ENCODE data around the gene RERE.

RERE gene

GRCh38 chr1:8324176-8324810 lies 493.1 kb downstream of the RERE start:
- Histone ChIP-seq H3K27me3 (ENCODE audit: control insufficient read depth, insufficient read depth, low read length) (no peaks in the 10 kb centered on the region), H3K9ac (ENCODE audit: low read length) (no peak overlapping the region), H3K27ac (ENCODE audit: low read depth, low read length) (no peak overlapping the region), H3K4me3 (ENCODE audit: low read length) (no peak overlapping the region), H3K4me1 (ENCODE audit: control insufficient read depth, insufficient read depth, low read length) (no peaks in the 10 kb centered on the region), H3K36me3 (ENCODE audit: control insufficient read depth, insufficient read depth, low read length) (no peaks in the 10 kb centered on the region)

GRCh38 chr1:8323706-8324105 lies 493.7 kb downstream of the RERE start:
- no peaks in the 10 kb centered on the region for H3K4me1 ChIP-seq (ENCODE audit: control insufficient read depth, insufficient read depth, low read length)
- H3K27ac ChIP-seq (ENCODE audit: low read depth, low read length), result no peak overlapping the region
- no peak overlapping the region for H3K9ac ChIP-seq (ENCODE audit: low read length)
- no peaks in the 10 kb centered on the region for H3K36me3 ChIP-seq (ENCODE audit: control insufficient read depth, insufficient read depth, low read length)
- no peaks in the 10 kb centered on the region for H3K27me3 ChIP-seq (ENCODE audit: control insufficient read depth, insufficient read depth, low read length)
- H3K4me3 ChIP-seq (ENCODE audit: low read length), result no peak overlapping the region

- peaks cover 2% of the 10 kb centered on the region for H3K27me3 ChIP-seq (ENCODE audit: control insufficient read depth, insufficient read depth, low read length)
- H3K4me3 ChIP-seq (ENCODE audit: low read length), result no peak overlapping the region
- peaks cover 3% of the 10 kb centered on the region for H3K4me1 ChIP-seq (ENCODE audit: control insufficient read depth, insufficient read depth, low read length)
Observed at GRCh38 chr1:8321612-8322011, 495.8 kb downstream of the RERE start.

GRCh38 chr1:8318436-8318835 lies 499.0 kb downstream of the RERE start:
- no peaks in the 10 kb centered on the region for H3K36me3 ChIP-seq (ENCODE audit: control insufficient read depth, insufficient read depth, low read length)
- peaks cover 8% of the 10 kb centered on the region for H3K4me1 ChIP-seq (ENCODE audit: control insufficient read depth, insufficient read depth, low read length)
- peak overlapping the region; percentile 71 for H3K4me3 ChIP-seq (ENCODE audit: low read length)
- peaks cover 2% of the 10 kb centered on the region for H3K27me3 ChIP-seq (ENCODE audit: control insufficient read depth, insufficient read depth, low read length)
- H3K27ac ChIP-seq (ENCODE audit: low read depth, low read length), result no peak overlapping the region
- H3K9ac ChIP-seq (ENCODE audit: low read length), result peak overlapping the region; percentile 40

More at GRCh38 chr1:8321612-8322011, 495.8 kb downstream of the RERE start:
- no peaks in the 10 kb centered on the region for H3K36me3 ChIP-seq (ENCODE audit: control insufficient read depth, insufficient read depth, low read length)
- no peak overlapping the region for H3K27ac ChIP-seq (ENCODE audit: low read depth, low read length)
- H3K9ac ChIP-seq (ENCODE audit: low read length), result no peak overlapping the region

- Histone ChIP-seq H3K27me3 (ENCODE audit: control insufficient read depth, insufficient read depth, low read length) (peaks cover 2% of the 10 kb centered on the region), H3K36me3 (ENCODE audit: control insufficient read depth, insufficient read depth, low read length) (no peaks in the 10 kb centered on the region), H3K4me3 (ENCODE audit: low read length) (peak within 1 kb of the TSS; percentile 71), H3K9ac (ENCODE audit: low read length) (peak within 1 kb of the TSS; percentile 40), H3K4me1 (ENCODE audit: control insufficient read depth, insufficient read depth, low read length) (peaks cover 8% of the 10 kb centered on the region), H3K27ac (ENCODE audit: low read depth, low read length) (no peak within 1 kb of the TSS)
Observed at GRCh38 chr1:8317647-8318381, 499.6 kb downstream of the RERE start, which contains the start of gene SLC45A1. Gene SLC45A1 (plus strand): TSS chr1:8318114. CDS start chr1:8324330, 6,216 bp downstream.

- H3K27me3 ChIP-seq (ENCODE audit: control insufficient read depth, insufficient read depth, low read length), result peaks cover 2% of the 10 kb centered on the region
- H3K9ac ChIP-seq (ENCODE audit: low read length), result no peak overlapping the region
- no peaks in the 10 kb centered on the region for H3K36me3 ChIP-seq (ENCODE audit: control insufficient read depth, insufficient read depth, low read length)
- no peak overlapping the region for H3K4me3 ChIP-seq (ENCODE audit: low read length)
- no peak overlapping the region for H3K27ac ChIP-seq (ENCODE audit: low read depth, low read length)
- H3K4me1 ChIP-seq (ENCODE audit: control insufficient read depth, insufficient read depth, low read length), result peaks cover 8% of the 10 kb centered on the region
Observed at GRCh38 chr1:8315573-8316475, 501.6 kb downstream of the RERE start.

- H3K27me3 ChIP-seq (ENCODE audit: control insufficient read depth, insufficient read depth, low read length), result peaks cover 2% of the 10 kb centered on the region
- H3K9ac ChIP-seq (ENCODE audit: low read length), result no peak overlapping the region
- no peaks in the 10 kb centered on the region for H3K36me3 ChIP-seq (ENCODE audit: control insufficient read depth, insufficient read depth, low read length)
- no peak overlapping the region for H3K27ac ChIP-seq (ENCODE audit: low read depth, low read length)
- H3K4me3 ChIP-seq (ENCODE audit: low read length), result no peak overlapping the region
- peaks cover 8% of the 10 kb centered on the region for H3K4me1 ChIP-seq (ENCODE audit: control insufficient read depth, insufficient read depth, low read length)
Observed at GRCh38 chr1:8314346-8315280, 502.8 kb downstream of the RERE start.

GRCh38 chr1:8313231-8313630 lies 504.2 kb downstream of the RERE start:
- Histone ChIP-seq H3K27ac (ENCODE audit: low read depth, low read length) (no peak overlapping the region), H3K4me1 (ENCODE audit: control insufficient read depth, insufficient read depth, low read length) (peaks cover 5% of the 10 kb centered on the region), H3K4me3 (ENCODE audit: low read length) (no peak overlapping the region), H3K27me3 (ENCODE audit: control insufficient read depth, insufficient read depth, low read length) (no peaks in the 10 kb centered on the region), H3K36me3 (ENCODE audit: control insufficient read depth, insufficient read depth, low read length) (no peaks in the 10 kb centered on the region), H3K9ac (ENCODE audit: low read length) (no peak overlapping the region)

- H3K27me3 ChIP-seq (ENCODE audit: control insufficient read depth, insufficient read depth, low read length), result no peaks in the 10 kb centered on the region
- no peaks in the 10 kb centered on the region for H3K36me3 ChIP-seq (ENCODE audit: control insufficient read depth, insufficient read depth, low read length)
- H3K9ac ChIP-seq (ENCODE audit: low read length), result no peak overlapping the region
- peaks cover 5% of the 10 kb centered on the region for H3K4me1 ChIP-seq (ENCODE audit: control insufficient read depth, insufficient read depth, low read length)
- H3K27ac ChIP-seq (ENCODE audit: low read depth, low read length), result peak overlapping the region; percentile 60
- no peak overlapping the region for H3K4me3 ChIP-seq (ENCODE audit: low read length)
Observed at GRCh38 chr1:8312235-8313218, 504.9 kb downstream of the RERE start.

GRCh38 chr1:8311068-8311718 lies 506.2 kb downstream of the RERE start:
- Histone ChIP-seq H3K4me3 (ENCODE audit: low read length) (no peak overlapping the region), H3K27me3 (ENCODE audit: control insufficient read depth, insufficient read depth, low read length) (no peaks in the 10 kb centered on the region), H3K36me3 (ENCODE audit: control insufficient read depth, insufficient read depth, low read length) (no peaks in the 10 kb centered on the region), H3K4me1 (ENCODE audit: control insufficient read depth, insufficient read depth, low read length) (peaks cover 5% of the 10 kb centered on the region), H3K27ac (ENCODE audit: low read depth, low read length) (no peak overlapping the region), H3K9ac (ENCODE audit: low read length) (no peak overlapping the region)

Data from rectal smooth muscle tissue (tissue), 1 donor.